ENCODE measurements around the gene TNS2. TPM values are rescaled to one million over a fixed set of nuclear protein-coding genes. Genes with fewer than 3 reads are reported as not detected.

The TNS2 gene
- total and polyA plus RNA-seq, 10 of the 15 experiments (the other 5 are each of a cell fraction or from before 2014, with no cell fraction given) = 0.03 to 0.72 (median 0.16) TPM; not detected in 4

DNA sequence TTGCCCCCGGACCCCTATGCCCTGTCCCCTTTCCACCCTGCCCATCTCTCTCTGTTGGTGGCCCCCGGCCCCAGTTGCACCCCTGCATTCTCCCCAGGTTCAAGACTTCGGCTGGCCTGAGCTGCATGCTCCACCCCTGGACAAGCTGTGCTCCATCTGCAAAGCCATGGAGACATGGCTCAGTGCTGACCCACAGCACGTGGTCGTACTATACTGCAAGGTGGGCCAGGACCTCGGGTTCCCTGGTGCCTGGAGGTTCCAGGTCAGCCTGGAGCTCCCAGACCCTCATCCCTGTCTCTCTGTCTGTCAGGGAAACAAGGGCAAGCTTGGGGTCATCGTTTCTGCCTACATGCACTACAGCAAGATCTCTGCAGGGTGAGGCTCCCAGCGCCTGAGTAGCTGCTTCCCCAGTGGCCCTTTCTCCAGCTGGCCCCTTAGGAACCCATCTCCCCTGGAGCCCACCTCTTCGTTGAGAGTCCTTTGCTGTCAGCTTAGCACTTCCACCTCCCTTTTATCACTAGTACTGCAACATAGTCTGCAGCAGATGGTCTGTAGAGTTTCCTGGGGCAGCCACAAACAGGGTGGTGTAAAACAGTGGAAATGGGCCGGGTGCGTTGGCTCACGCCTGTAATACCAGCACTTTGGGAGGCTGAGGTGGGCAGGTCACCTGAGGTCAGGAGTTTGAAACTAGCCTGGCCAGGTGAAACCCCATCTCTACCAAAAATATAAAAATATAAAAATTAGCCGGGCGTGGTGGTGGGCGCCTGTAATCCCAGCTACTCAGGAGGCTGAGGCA lies 5.8 kb downstream of the TNS2 start (continued):
- TF ChIP-seq SIX5 (IDR thresholded peaks at IDR 0.05; ENCODE audit: low read depth, low read length, severe bottlenecking) (no peak), SRF (IDR thresholded peaks at IDR 0.05; ENCODE audit: low read depth in 2 of 2, low read length in 2 of 2) (no peak), PAX5 (IDR thresholded peaks at IDR 0.05; ENCODE audit: borderline replicate concordance, low read depth, low read length) (no peak), ZBTB4 (CRISPR knock-in tag; IDR thresholded peaks at IDR 0.05) (no peak), LARP7 (IDR thresholded peaks at IDR 0.05) (no peak), BACH1 (IDR thresholded peaks at IDR 0.05; ENCODE audit: borderline replicate concordance) (no peak), MXI1 (IDR thresholded peaks at IDR 0.05; ENCODE audit: low read depth, low read length) (no peak), ZNF274 (IDR thresholded peaks at IDR 0.05; ENCODE audit: insufficient read depth, insufficient read length) (no peak)
- TF ChIP-seq, protein P1, sequence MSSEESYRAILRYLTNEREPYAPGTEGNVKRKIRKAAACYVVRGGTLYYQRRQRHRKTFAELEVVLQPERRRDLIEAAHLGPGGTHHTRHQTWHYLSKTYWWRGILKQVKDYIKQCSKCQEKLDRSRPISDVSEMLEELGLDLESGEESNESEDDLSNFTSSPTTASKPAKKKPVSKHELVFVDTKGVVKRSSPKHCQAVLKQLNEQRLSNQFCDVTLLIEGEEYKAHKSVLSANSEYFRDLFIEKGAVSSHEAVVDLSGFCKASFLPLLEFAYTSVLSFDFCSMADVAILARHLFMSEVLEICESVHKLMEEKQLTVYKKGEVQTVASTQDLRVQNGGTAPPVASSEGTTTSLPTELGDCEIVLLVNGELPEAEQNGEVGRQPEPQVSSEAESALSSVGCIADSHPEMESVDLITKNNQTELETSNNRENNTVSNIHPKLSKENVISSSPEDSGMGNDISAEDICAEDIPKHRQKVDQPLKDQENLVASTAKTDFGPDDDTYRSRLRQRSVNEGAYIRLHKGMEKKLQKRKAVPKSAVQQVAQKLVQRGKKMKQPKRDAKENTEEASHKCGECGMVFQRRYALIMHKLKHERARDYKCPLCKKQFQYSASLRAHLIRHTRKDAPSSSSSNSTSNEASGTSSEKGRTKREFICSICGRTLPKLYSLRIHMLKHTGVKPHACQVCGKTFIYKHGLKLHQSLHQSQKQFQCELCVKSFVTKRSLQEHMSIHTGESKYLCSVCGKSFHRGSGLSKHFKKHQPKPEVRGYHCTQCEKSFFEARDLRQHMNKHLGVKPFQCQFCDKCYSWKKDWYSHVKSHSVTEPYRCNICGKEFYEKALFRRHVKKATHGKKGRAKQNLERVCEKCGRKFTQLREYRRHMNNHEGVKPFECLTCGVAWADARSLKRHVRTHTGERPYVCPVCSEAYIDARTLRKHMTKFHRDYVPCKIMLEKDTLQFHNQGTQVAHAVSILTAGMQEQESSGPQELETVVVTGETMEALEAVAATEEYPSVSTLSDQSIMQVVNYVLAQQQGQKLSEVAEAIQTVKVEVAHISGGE (CRISPR knock-in tag; IDR thresholded peaks at IDR 0.05) = no peak

Measured in GM12878 (cell line).